Liver (tissue), 9 donors: ENCODE measurements around the gene SERINC1. TPM values are rescaled to one million over a fixed set of nuclear protein-coding genes. Genes with fewer than 3 reads are reported as not detected.

Source experiments
- DNase-seq: peaks from one replicate; pipeline ENCODE4 v3.0.0-alpha.2; 2017; ENCODE audit warnings: low spot score
- H3K27ac ChIP-seq, 2 donors: one replicate each; pipeline ENCODE4 v1.7.0; 2013; ENCODE audit warnings: inconsistent platforms in 2 of 2, low read length in 2 of 2, control low read depth in 1 of 2, low read depth in 1 of 2, mild to moderate bottlenecking in 1 of 2
- H3K27me3 ChIP-seq, 4 donors: one replicate each; pipeline versions ENCODE4 v1.6.1 to v1.7.0; 2013; ENCODE audit warnings: low read length in 3 of 4, inconsistent platforms in 1 of 4, mild to moderate bottlenecking in 1 of 4, moderate library complexity in 1 of 4; ENCODE audit not compliant: control insufficient read depth in 4 of 4, insufficient read depth in 4 of 4
- H3K36me3 ChIP-seq, 4 donors: one replicate each; pipeline versions ENCODE4 v1.6.1 to v1.7.0; 2013; ENCODE audit warnings: low read length in 3 of 4, mild to moderate bottlenecking in 3 of 4, low read depth in 1 of 4, moderate library complexity in 1 of 4; ENCODE audit not compliant: control insufficient read depth in 4 of 4, insufficient read depth in 3 of 4
- H3K4me1 ChIP-seq, 4 donors: one replicate each; pipeline versions ENCODE4 v1.6.1 to v1.7.0; 2013; ENCODE audit warnings: low read length in 3 of 4, mild to moderate bottlenecking in 3 of 4, moderate library complexity in 1 of 4; ENCODE audit not compliant: control insufficient read depth in 4 of 4, insufficient read depth in 4 of 4
- H3K4me3 ChIP-seq, 3 donors: one replicate each; pipeline versions ENCODE4 v1.6.1 to v1.7.0; 2013; ENCODE audit warnings: low read length in 3 of 3, control low read depth in 1 of 3, low read depth in 1 of 3, mild to moderate bottlenecking in 1 of 3
- H3K9ac ChIP-seq, 2 donors: one replicate each; pipeline ENCODE4 v1.7.0; 2013; ENCODE audit warnings: low read length in 2 of 2, mild to moderate bottlenecking in 2 of 2, moderate library complexity in 2 of 2, control low read depth in 1 of 2, low read depth in 1 of 2
- H3K9me3 ChIP-seq, 4 donors: one replicate each; pipeline versions ENCODE4 v1.6.1 to v1.7.0; 2013; ENCODE audit warnings: low read length in 3 of 4; ENCODE audit not compliant: control insufficient read depth in 4 of 4
- EGR1 ChIP-seq, 2 donors: IDR thresholded peaks; 2 replicates each; pipeline ENCODE4 v1.6.1; 2016 to 2018; ENCODE audit warnings: antibody characterized with exemption in 2 of 2, low read depth in 2 of 2
- FOXA1 ChIP-seq: IDR thresholded peaks from 2 replicates; pipeline ENCODE4 v1.6.1; 2016; ENCODE audit warnings: antibody characterized with exemption
- GABPA ChIP-seq, 2 donors: IDR thresholded peaks in 1 of 2; conservative IDR thresholded peaks in 1 of 2; 2 replicates each; pipeline ENCODE4 v1.6.1; 2016; ENCODE audit warnings: antibody characterized with exemption in 2 of 2, mild to moderate bottlenecking in 1 of 2, moderate library complexity in 1 of 2
- HNF4A ChIP-seq, 2 donors: conservative IDR thresholded peaks; 2 replicates each; pipeline ENCODE4 v1.6.1; 2016; ENCODE audit warnings: antibody characterized with exemption in 2 of 2, mild to moderate bottlenecking in 2 of 2
- RAD21 ChIP-seq, 2 donors: IDR thresholded peaks; 2 replicates each; pipeline ENCODE4 v1.6.1; 2016; ENCODE audit warnings: antibody characterized with exemption in 2 of 2, mild to moderate bottlenecking in 2 of 2
- RXRA ChIP-seq, 2 donors: IDR thresholded peaks; 2 replicates each; pipeline ENCODE4 v1.6.1; 2017 to 2018; ENCODE audit warnings: antibody characterized with exemption in 2 of 2, mild to moderate bottlenecking in 1 of 2
- TAF1 ChIP-seq: conservative IDR thresholded peaks from 2 replicates; pipeline ENCODE4 v1.6.1; 2016; ENCODE audit warnings: antibody characterized with exemption, mild to moderate bottlenecking
- YY1 ChIP-seq: IDR thresholded peaks from 2 replicates; pipeline ENCODE4 v1.6.1; 2016; ENCODE audit warnings: antibody characterized with exemption, mild to moderate bottlenecking
- WGBS: extraction: QIAGEN DNeasy Blood & Tissue Kit; methylation state at CpG from one replicate; pipeline ENCODE4 v1.1.7; 2013; 5-methylcytosine and 5-hydroxymethylcytosine counted together
- polyA plus RNA-seq, 2 donors: library from polyadenylated mRNA; stranded (reverse) in 1 of 2; unstranded in 1 of 2; fragments of 200-250 nt in 1 of 2; fragments of >200 nt in 1 of 2; fragmentation: Nextera tagmentation in 1 of 2; extraction: Ambion mirVana in 1 of 2; gene quantifications; one replicate each; pipeline versions ENCODE4 v1.2.1 to v1.2.3, GENCODE V29; 2013 to 2015
- total RNA-seq, 2 donors: library from RNA; depleted of rRNA; stranded (reverse); fragments of >200 nt; gene quantifications; one replicate each; pipeline ENCODE4 v1.2.3, GENCODE V29; 2014
- TF ChIP-seq, protein P1 (sequence below): IDR thresholded peaks from 2 replicates; pipeline ENCODE4 v1.6.1; 2016; ENCODE audit warnings: antibody characterized with exemption
- TF ChIP-seq, protein P2 (sequence below): IDR thresholded peaks from 2 replicates; pipeline ENCODE4 v1.6.1; 2016; ENCODE audit warnings: antibody characterized with exemption, mild to moderate bottlenecking
- TF ChIP-seq, protein P3 (sequence below): IDR thresholded peaks from 2 replicates; pipeline ENCODE4 v1.6.1; 2016; ENCODE audit warnings: antibody characterized with exemption
- donor health status: healthy.
- donor health status: healthy.
- donor health status: healthy.
- donor health status: healthy.
- donor health status: healthy.

SERINC1 gene
- total and polyA plus RNA-seq, 4 donors, result 79.8 to 139 (median 113) TPM

DNA sequence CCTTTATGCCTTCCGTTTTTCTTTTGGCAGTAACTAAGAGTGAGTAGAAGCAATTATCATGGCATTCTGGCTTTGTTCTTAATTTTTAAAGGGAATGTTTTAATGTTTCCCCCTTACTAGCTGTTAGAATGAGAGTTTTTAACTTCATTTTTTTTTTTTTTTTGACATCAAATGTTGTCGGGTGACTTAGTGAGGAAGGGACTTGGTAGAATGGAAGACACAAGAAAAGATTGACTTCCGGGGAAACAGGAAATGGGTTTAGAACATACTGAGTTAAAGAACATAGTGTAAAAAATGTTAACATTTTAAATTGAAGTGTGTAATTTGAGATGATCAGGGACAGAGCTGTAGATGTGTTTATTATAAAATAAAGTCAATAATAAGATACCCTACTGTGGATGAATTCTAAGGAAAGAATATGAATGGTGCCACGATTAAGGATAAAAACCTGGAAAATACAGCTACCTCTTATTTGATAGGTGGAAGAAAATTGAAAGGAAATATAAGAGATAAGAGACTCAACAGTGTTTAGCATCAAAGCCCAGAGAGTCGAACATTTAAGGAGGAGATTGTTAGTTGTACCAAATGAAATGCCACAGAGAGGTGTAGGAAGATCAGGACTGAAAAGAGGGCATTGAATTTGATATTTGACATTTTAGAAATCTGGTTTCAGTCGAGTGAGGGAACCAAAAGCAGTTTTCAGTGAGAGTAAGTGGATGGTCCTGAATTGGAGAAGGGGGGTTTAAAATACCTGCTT lies 62.7 kb downstream of the SERINC1 start:
- Histone ChIP-seq H3K9me3 (no peaks in the 10 kb centered on the region), H3K9ac (no peak overlapping the region), H3K36me3 (peaks cover 0 to 7% (median under 1%) of the 10 kb centered on the region in 4 donors), H3K27me3 (no peaks in the 10 kb centered on the region), H3K4me3 (no peak overlapping the region), H3K4me1 (peaks cover 0 to 4% (median 0%) of the 10 kb centered on the region in 4 donors), H3K27ac (no peak overlapping the region)
- TF ChIP-seq RAD21 (IDR thresholded peaks at IDR 0.05) (no peak), YY1 (no peak), RXRA (IDR thresholded peaks at IDR 0.05) (no peak)
- TF ChIP-seq, protein P1, sequence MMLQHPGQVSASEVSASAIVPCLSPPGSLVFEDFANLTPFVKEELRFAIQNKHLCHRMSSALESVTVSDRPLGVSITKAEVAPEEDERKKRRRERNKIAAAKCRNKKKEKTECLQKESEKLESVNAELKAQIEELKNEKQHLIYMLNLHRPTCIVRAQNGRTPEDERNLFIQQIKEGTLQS, result no peak
- TF ChIP-seq, protein P2, sequence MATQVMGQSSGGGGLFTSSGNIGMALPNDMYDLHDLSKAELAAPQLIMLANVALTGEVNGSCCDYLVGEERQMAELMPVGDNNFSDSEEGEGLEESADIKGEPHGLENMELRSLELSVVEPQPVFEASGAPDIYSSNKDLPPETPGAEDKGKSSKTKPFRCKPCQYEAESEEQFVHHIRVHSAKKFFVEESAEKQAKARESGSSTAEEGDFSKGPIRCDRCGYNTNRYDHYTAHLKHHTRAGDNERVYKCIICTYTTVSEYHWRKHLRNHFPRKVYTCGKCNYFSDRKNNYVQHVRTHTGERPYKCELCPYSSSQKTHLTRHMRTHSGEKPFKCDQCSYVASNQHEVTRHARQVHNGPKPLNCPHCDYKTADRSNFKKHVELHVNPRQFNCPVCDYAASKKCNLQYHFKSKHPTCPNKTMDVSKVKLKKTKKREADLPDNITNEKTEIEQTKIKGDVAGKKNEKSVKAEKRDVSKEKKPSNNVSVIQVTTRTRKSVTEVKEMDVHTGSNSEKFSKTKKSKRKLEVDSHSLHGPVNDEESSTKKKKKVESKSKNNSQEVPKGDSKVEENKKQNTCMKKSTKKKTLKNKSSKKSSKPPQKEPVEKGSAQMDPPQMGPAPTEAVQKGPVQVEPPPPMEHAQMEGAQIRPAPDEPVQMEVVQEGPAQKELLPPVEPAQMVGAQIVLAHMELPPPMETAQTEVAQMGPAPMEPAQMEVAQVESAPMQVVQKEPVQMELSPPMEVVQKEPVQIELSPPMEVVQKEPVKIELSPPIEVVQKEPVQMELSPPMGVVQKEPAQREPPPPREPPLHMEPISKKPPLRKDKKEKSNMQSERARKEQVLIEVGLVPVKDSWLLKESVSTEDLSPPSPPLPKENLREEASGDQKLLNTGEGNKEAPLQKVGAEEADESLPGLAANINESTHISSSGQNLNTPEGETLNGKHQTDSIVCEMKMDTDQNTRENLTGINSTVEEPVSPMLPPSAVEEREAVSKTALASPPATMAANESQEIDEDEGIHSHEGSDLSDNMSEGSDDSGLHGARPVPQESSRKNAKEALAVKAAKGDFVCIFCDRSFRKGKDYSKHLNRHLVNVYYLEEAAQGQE, result no peak
- no peak for DNase-seq
- 81% methylated on average over 6 of the region's 6 CpGs for WGBS

DNA sequence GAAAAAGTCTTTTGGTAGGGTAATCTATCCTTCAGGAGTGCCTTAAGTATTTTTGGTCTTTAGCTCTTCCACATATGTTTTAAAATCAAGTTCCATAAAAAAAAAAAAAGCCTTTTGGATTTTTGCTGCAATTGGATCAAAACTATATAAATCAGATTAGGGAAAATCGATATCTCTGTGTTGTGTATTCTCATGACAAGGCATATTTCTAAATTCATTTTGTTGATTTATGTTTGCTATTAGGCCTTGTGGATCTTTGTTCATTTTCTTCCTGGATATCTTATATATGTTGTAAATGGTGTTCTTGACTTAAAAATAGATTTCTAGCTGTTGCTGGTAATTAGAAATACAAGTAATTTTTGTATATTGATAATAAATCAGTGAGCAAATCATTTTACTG lies 63.4 kb downstream of the SERINC1 start:
- H3K27me3 ChIP-seq, result no peaks in the 10 kb centered on the region
- DNase-seq, result no peak
- H3K9me3 ChIP-seq, result no peaks in the 10 kb centered on the region
- 98% methylated on average over 1 of the region's 1 CpG for WGBS
- H3K27ac ChIP-seq, result no peak overlapping the region
- H3K4me3 ChIP-seq, result no peak overlapping the region
- peaks cover 0 to 4% (median 0%) of the 10 kb centered on the region in 4 donors for H3K4me1 ChIP-seq
- no peak overlapping the region for H3K9ac ChIP-seq
- TF ChIP-seq HNF4A (conservative IDR thresholded peaks at IDR 0.05) (no peak), EGR1 (IDR thresholded peaks at IDR 0.05; ENCODE audit: low read depth in 2 of 2) (no peak), TAF1 (no peak), FOXA1 (no peak), GABPA (IDR thresholded peaks at IDR 0.05 in 1 of 2, conservative IDR thresholded peaks at IDR 0.05 in 1 of 2) (no peak)
- TF ChIP-seq, protein P2, result no peak
- TF ChIP-seq, protein P3, sequence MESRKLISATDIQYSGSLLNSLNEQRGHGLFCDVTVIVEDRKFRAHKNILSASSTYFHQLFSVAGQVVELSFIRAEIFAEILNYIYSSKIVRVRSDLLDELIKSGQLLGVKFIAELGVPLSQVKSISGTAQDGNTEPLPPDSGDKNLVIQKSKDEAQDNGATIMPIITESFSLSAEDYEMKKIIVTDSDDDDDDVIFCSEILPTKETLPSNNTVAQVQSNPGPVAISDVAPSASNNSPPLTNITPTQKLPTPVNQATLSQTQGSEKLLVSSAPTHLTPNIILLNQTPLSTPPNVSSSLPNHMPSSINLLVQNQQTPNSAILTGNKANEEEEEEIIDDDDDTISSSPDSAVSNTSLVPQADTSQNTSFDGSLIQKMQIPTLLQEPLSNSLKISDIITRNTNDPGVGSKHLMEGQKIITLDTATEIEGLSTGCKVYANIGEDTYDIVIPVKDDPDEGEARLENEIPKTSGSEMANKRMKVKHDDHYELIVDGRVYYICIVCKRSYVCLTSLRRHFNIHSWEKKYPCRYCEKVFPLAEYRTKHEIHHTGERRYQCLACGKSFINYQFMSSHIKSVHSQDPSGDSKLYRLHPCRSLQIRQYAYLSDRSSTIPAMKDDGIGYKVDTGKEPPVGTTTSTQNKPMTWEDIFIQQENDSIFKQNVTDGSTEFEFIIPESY, result no peak
- TF ChIP-seq, protein P1, result no peak
- peaks cover 0 to 5% (median under 1%) of the 10 kb centered on the region in 4 donors for H3K36me3 ChIP-seq
